HEK293 (cell line): Measurements from ENCODE around the gene KLHL6.

Experiments
- TRIM28 ChIP-seq: IDR thresholded peaks from 2 replicates; pipeline ENCODE4 v1.6.1; 2011; ENCODE audit warnings: low read length, control low read depth, borderline replicate concordance
- ZEB2 ChIP-seq: fragments of 450-650 bp; formaldehyde crosslinking; IDR thresholded peaks from 2 replicates; pipeline ENCODE4 v1.5.1; 2016; ENCODE audit warnings: missing biosample characterization, missing genetic modification characterization
- ZNF133 ChIP-seq: fragments of 450-650 bp; formaldehyde crosslinking; IDR thresholded peaks from 2 replicates; pipeline ENCODE4 v1.5.1; 2016; ENCODE audit warnings: missing biosample characterization, missing genetic modification characterization
- ZNF274 ChIP-seq, 2 experiments: fragments of 200-500 bp in 1 of 2; fragments of 450-650 bp in 1 of 2; sonication (Bioruptor generic) in 1 of 2; formaldehyde crosslinking in 1 of 2; IDR thresholded peaks; 2 replicates each; pipeline versions ENCODE4 v1.5.1 to v1.6.1; 2014 to 2016; ENCODE audit warnings: borderline replicate concordance in 1 of 2, inconsistent platforms in 1 of 2, low read length in 1 of 2, missing biosample characterization in 1 of 2, missing genetic modification characterization in 1 of 2
- ZNF549 ChIP-seq: fragments of 450-650 bp; IDR thresholded peaks from 2 replicates; pipeline ENCODE4 v1.5.1; 2018; ENCODE audit warnings: missing biosample characterization, missing genetic modification characterization, mild to moderate bottlenecking, inconsistent platforms, moderate library complexity
- TF ChIP-seq, protein P1 (sequence below): fragments of 450-650 bp; formaldehyde crosslinking; IDR thresholded peaks from 2 replicates; pipeline ENCODE4 v1.5.1; 2016; ENCODE audit warnings: missing biosample characterization, missing genetic modification characterization
- TF ChIP-seq, protein P2 (sequence below): fragments of 450-650 bp; formaldehyde crosslinking; IDR thresholded peaks from 2 replicates; pipeline ENCODE4 v1.5.1; 2016; ENCODE audit warnings: missing biosample characterization, missing genetic modification characterization
- TF ChIP-seq, protein P3 (sequence below): fragments of 450-650 bp; formaldehyde crosslinking; IDR thresholded peaks from 2 replicates; pipeline ENCODE4 v1.5.1; 2016; ENCODE audit warnings: missing biosample characterization, missing genetic modification characterization
- TF ChIP-seq, protein P4 (sequence below): fragments of 450-650 bp; formaldehyde crosslinking; IDR thresholded peaks from 2 replicates; pipeline ENCODE4 v1.5.1; 2016; ENCODE audit warnings: missing biosample characterization, missing genetic modification characterization, low read depth
- TF ChIP-seq, protein P5 (sequence below): fragments of 450-650 bp; formaldehyde crosslinking; IDR thresholded peaks from 2 replicates; pipeline ENCODE4 v1.5.1; 2016; ENCODE audit warnings: missing biosample characterization, missing genetic modification characterization, borderline replicate concordance

DNA sequence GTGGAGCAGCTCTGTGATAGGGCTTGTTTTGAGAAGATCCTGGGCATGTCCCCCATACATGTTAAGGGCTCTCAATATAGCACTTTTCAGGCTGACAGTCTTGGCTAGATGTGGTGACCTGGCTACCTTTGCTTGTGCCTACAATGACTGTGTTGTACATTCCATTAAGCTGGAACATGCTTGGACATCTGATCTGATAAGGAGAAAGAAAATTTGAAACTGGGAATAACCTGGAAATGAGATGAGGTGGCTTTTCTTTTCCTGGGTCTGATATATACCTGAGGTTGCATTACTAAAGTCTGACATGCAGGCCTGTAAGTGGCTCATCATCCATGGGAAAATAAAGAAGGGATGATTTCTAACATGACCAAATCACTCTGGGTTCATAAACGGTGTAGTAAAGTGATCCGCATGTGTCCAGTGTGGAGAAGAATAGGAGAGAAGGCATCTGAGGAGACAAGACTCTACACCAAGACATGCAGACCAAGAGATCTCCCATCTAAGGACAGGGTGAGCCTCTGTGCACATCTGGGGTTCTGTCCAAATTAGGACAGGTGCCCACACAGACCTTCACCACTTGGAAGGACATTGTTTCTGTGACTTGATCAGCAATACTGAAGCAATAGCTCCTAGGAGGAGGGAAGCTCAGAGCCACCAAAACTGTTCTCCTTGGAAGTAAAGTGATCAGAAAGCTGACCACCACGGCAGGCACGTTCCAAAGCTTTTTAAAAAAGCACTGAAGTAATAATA, 62.0 kb downstream of the KLHL6 start:
- no peak for TF ChIP-seq ZEB2
- TF ChIP-seq, protein P1, sequence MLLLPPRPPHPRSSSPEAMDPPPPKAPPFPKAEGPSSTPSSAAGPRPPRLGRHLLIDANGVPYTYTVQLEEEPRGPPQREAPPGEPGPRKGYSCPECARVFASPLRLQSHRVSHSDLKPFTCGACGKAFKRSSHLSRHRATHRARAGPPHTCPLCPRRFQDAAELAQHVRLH (tag by site-specific recombination): no peak
- TF ChIP-seq TRIM28: no peak
- TF ChIP-seq, protein P2, sequence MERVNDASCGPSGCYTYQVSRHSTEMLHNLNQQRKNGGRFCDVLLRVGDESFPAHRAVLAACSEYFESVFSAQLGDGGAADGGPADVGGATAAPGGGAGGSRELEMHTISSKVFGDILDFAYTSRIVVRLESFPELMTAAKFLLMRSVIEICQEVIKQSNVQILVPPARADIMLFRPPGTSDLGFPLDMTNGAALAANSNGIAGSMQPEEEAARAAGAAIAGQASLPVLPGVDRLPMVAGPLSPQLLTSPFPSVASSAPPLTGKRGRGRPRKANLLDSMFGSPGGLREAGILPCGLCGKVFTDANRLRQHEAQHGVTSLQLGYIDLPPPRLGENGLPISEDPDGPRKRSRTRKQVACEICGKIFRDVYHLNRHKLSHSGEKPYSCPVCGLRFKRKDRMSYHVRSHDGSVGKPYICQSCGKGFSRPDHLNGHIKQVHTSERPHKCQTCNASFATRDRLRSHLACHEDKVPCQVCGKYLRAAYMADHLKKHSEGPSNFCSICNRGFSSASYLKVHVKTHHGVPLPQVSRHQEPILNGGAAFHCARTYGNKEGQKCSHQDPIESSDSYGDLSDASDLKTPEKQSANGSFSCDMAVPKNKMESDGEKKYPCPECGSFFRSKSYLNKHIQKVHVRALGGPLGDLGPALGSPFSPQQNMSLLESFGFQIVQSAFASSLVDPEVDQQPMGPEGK (tag by site-specific recombination): no peak
- TF ChIP-seq, protein P3, sequence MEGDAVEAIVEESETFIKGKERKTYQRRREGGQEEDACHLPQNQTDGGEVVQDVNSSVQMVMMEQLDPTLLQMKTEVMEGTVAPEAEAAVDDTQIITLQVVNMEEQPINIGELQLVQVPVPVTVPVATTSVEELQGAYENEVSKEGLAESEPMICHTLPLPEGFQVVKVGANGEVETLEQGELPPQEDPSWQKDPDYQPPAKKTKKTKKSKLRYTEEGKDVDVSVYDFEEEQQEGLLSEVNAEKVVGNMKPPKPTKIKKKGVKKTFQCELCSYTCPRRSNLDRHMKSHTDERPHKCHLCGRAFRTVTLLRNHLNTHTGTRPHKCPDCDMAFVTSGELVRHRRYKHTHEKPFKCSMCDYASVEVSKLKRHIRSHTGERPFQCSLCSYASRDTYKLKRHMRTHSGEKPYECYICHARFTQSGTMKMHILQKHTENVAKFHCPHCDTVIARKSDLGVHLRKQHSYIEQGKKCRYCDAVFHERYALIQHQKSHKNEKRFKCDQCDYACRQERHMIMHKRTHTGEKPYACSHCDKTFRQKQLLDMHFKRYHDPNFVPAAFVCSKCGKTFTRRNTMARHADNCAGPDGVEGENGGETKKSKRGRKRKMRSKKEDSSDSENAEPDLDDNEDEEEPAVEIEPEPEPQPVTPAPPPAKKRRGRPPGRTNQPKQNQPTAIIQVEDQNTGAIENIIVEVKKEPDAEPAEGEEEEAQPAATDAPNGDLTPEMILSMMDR (tag by site-specific recombination): no peak
- no peak for TF ChIP-seq ZNF133 (tag by site-specific recombination)
- no peak for TF ChIP-seq ZNF274 (IDR thresholded peaks at IDR 0.05; ENCODE audit: low read length)
- no peak for TF ChIP-seq ZNF274 (tag by site-specific recombination; IDR thresholded peaks at IDR 0.05; ENCODE audit: borderline replicate concordance)
- TF ChIP-seq, protein P4, sequence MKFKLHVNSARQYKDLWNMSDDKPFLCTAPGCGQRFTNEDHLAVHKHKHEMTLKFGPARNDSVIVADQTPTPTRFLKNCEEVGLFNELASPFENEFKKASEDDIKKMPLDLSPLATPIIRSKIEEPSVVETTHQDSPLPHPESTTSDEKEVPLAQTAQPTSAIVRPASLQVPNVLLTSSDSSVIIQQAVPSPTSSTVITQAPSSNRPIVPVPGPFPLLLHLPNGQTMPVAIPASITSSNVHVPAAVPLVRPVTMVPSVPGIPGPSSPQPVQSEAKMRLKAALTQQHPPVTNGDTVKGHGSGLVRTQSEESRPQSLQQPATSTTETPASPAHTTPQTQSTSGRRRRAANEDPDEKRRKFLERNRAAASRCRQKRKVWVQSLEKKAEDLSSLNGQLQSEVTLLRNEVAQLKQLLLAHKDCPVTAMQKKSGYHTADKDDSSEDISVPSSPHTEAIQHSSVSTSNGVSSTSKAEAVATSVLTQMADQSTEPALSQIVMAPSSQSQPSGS (tag by site-specific recombination): no peak
- TF ChIP-seq ZNF549: no peak
- TF ChIP-seq, protein P5, sequence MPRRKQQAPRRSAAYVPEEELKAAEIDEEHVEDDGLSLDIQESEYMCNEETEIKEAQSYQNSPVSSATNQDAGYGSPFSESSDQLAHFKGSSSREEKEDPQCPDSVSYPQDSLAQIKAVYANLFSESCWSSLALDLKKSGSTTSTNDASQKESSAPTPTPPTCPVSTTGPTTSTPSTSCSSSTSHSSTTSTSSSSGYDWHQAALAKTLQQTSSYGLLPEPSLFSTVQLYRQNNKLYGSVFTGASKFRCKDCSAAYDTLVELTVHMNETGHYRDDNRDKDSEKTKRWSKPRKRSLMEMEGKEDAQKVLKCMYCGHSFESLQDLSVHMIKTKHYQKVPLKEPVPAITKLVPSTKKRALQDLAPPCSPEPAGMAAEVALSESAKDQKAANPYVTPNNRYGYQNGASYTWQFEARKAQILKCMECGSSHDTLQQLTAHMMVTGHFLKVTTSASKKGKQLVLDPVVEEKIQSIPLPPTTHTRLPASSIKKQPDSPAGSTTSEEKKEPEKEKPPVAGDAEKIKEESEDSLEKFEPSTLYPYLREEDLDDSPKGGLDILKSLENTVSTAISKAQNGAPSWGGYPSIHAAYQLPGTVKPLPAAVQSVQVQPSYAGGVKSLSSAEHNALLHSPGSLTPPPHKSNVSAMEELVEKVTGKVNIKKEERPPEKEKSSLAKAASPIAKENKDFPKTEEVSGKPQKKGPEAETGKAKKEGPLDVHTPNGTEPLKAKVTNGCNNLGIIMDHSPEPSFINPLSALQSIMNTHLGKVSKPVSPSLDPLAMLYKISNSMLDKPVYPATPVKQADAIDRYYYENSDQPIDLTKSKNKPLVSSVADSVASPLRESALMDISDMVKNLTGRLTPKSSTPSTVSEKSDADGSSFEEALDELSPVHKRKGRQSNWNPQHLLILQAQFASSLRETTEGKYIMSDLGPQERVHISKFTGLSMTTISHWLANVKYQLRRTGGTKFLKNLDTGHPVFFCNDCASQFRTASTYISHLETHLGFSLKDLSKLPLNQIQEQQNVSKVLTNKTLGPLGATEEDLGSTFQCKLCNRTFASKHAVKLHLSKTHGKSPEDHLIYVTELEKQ: no peak
